Adrenal gland (tissue), 12 donors: ENCODE measurements around the gene ENOX1. TPM values are rescaled to one million over a fixed set of nuclear protein-coding genes. Genes with fewer than 3 reads are reported as not detected.

ENCODE experiments used
- DNase-seq, 7 donors: peaks; one replicate each; pipeline ENCODE4 v3.0.0-alpha.2; 2019 to 2020
- H3K27ac ChIP-seq, 5 donors: fragments of 200-600 bp; sonication (generic) in 4 of 5; 1 replicate in 3 of 5; 2 replicates in 2 of 5; pipeline versions ENCODE4 v1.5.1 to v1.8.0; 2016 to 2020; ENCODE audit warnings: mild to moderate bottlenecking in 1 of 5
- H3K27me3 ChIP-seq: fragments of 200-600 bp; 2 replicates; pipeline ENCODE4 v1.8.0; 2021
- H3K36me3 ChIP-seq, 2 donors: fragments of 200-600 bp; replicated peaks in 1 of 2; 1 replicate in 1 of 2; 2 replicates in 1 of 2; pipeline versions ENCODE4 v1.5.1 to v1.8.0; 2018 to 2022
- H3K4me1 ChIP-seq, 2 donors: fragments of 200-600 bp; replicated peaks in 1 of 2; 1 replicate in 1 of 2; 2 replicates in 1 of 2; pipeline versions ENCODE4 v1.5.1 to v1.8.0; 2018 to 2021
- H3K4me3 ChIP-seq, 4 donors: fragments of 200-600 bp; sonication (generic) in 3 of 4; one replicate each; pipeline ENCODE4 v1.5.1; 2016 to 2018
- H3K9me3 ChIP-seq, 3 donors: fragments of 200-600 bp; sonication (generic) in 1 of 3; replicated peaks in 1 of 3; 1 replicate in 2 of 3; 2 replicates in 1 of 3; pipeline versions ENCODE4 v1.5.1 to v1.8.0; 2016 to 2021
- POLR2A ChIP-seq, 2 donors: fragments of 450-650 bp; IDR thresholded peaks; one replicate each; pipeline ENCODE4 v1.6.1; 2017; ENCODE audit warnings: antibody characterized with exemption in 2 of 2, mild to moderate bottlenecking in 2 of 2, moderate library complexity in 1 of 2
- WGBS, 4 donors: extraction: QIAGEN DNeasy Blood & Tissue Kit in 2 of 4; methylation state at CpG; one replicate each; pipeline versions ENCODE4 v1.1.5 to v1.1.7; 2013 to 2017; 5-methylcytosine and 5-hydroxymethylcytosine counted together
- intact Hi-C, 2 donors: fragments of 100-400 bp; cut with DNase I; formaldehyde crosslinking; loops; one replicate each; pipeline versions ENCODE4 v1.14.1 to v1.15.0; 2022 to 2023
- polyA plus RNA-seq, 3 donors: library from polyadenylated mRNA; stranded (reverse); fragments of 200-250 nt in 2 of 3; fragments of 350-450 nt in 1 of 3; fragmentation: Illumina TruSeq in 1 of 3; extraction: RNeasy Lipid Tissue Mini Kit (QIAGEN cat#74804) in 1 of 3; gene quantifications; one replicate each; pipeline ENCODE4 v1.2.3, GENCODE V29; 2013 to 2014
- total RNA-seq, 9 donors: library from RNA; depleted of rRNA in 4 of 9; stranded (reverse); fragments of >200 nt in 4 of 9; fragments of 120-200 nt in 1 of 9; fragmentation: NEBNext Ultra II Directional in 1 of 9; extraction: Animal tissue kit (Norgen Biotek cat#: 25700) in 1 of 9; gene quantifications; one replicate each; pipeline versions ENCODE4 v1.1.0 to v1.2.4, GENCODE V29; 2013 to 2023
- TF ChIP-seq, protein P1 (sequence below), 6 experiments: fragments of 450-650 bp in 4 of 6; fragments of 200-600 bp in 2 of 6; sonication (generic) in 1 of 6; IDR thresholded peaks; 1 replicate in 5 of 6; 2 replicates in 1 of 6; pipeline versions ENCODE4 v1.5.1 to v1.8.0; 2016 to 2021; ENCODE audit warnings: antibody characterized with exemption in 6 of 6, mild to moderate bottlenecking in 2 of 6, moderate library complexity in 1 of 6
- donor health status: healthy with polysubstance abuse.
- donor health status: Bipolar disorder and iron deficiency.
- donor health status: DM: yes; HTN: yes; CAD: no.
- donor health status: DM: no; HTN: no; CAD: no.
- donor health status: DM: no; HTN: no; CAD: no.
- donor health status: DM: yes; HTN: yes; CAD: no.

ENOX1 gene
- total and polyA plus RNA-seq, 12 donors = 0.25 to 5.8 (median 1.6) TPM

DNA sequence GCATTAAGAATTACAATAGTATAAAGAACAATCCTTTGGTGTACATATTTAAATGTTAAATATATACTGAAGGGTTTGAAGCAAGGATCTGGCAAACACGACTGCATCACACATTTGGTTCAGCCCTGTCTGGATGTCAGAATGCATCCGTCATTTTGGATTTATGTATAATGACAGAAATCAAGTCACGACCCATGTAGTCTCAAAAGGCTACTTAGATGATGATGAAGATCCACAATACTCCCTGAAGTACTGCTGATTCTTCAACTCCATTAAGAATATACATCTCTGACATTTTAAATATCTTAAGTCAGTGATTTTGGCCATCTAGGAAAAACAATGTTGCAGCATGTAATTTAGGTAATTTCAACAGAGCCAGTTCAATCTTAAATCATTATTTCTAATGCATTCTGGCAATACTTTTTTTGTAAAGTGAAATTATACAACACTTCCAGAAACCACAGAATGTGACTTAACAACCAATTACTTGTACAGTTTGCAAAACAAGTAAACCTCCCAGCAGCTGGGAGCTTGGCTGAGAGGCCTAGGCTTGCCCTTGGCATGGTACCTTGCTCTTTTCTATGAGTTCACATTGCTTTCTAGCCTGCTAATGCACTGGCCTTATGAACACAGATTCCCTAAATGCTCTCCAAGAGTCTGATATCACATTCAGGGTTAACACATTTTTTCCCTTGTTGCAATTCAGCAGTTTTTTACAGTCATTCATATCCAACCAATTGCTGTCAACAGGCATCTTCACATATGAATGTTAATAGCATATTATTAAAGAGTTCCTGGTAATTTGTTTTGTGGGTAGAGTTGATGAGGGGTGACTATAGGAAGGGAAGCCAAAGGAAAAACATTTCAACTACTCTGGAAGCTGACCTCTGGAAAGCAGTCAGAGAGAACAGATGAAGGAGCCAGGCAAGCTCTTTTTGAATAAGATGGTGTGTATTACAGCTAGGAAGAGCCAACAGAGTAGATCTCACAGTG is 175.2 kb downstream of the ENOX1 start:
- intact Hi-C loops = no loop called here
- Histone ChIP-seq H3K27ac (no peak overlapping the region), H3K4me3 (no peak overlapping the region), H3K27me3 (no peaks in the 10 kb centered on the region), H3K36me3 (no peaks in the 10 kb centered on the region), H3K9me3 (no peaks in the 10 kb centered on the region), H3K4me1 (no peaks in the 10 kb centered on the region)
- no peak for TF ChIP-seq POLR2A (IDR thresholded peaks at IDR 0.05)
- no peak for DNase-seq
- 84 to 96% (median 88%) methylated on average over 3 of the region's 3 CpGs for WGBS, 4 donors

DNA sequence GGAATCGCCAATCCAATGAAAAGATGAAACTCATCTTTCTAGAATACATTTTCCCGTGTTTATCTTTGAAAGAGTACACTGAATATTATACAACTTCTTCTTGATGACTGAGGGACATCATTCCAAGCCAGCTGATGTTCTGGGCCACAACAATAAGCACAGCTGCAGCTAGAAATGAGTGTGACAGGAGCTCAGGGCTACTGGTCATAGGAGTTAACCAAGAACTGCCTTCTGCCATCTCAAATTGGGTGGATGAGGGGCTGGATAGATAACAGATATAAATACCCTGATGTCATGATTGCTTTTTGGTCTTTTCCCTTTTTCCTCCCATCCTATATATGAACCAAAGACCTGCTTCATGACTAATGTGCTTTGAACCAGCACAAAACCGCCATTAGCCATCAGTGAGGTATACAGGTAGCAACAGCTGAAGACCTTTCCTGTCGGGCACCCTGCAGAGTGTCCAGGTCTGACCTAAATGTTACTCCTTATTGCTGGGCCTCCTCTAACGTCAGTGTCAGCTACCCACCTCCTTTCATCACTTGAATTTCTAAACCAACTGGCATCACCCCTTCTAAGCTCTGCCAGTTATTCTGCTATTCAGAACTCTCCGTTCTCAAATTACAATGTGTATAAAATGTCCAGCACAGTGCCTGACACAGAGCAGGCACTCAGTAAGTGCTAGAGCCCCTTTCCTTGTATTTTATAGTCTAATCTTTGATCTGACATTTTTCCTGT is 178.2 kb downstream of the ENOX1 start:
- H3K36me3 ChIP-seq = no peaks in the 10 kb centered on the region
- no peaks in the 10 kb centered on the region for H3K27me3 ChIP-seq
- TF ChIP-seq, protein P1, sequence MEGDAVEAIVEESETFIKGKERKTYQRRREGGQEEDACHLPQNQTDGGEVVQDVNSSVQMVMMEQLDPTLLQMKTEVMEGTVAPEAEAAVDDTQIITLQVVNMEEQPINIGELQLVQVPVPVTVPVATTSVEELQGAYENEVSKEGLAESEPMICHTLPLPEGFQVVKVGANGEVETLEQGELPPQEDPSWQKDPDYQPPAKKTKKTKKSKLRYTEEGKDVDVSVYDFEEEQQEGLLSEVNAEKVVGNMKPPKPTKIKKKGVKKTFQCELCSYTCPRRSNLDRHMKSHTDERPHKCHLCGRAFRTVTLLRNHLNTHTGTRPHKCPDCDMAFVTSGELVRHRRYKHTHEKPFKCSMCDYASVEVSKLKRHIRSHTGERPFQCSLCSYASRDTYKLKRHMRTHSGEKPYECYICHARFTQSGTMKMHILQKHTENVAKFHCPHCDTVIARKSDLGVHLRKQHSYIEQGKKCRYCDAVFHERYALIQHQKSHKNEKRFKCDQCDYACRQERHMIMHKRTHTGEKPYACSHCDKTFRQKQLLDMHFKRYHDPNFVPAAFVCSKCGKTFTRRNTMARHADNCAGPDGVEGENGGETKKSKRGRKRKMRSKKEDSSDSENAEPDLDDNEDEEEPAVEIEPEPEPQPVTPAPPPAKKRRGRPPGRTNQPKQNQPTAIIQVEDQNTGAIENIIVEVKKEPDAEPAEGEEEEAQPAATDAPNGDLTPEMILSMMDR (IDR thresholded peaks at IDR 0.05) = no peak
- no peak for TF ChIP-seq POLR2A (IDR thresholded peaks at IDR 0.05)
- H3K27ac ChIP-seq = no peak overlapping the region
- H3K4me1 ChIP-seq = no peaks in the 10 kb centered on the region
- peaks cover 0 to 3% (median 0%) of the 10 kb centered on the region in 3 donors for H3K9me3 ChIP-seq
- 79 to 87% (median 81%) methylated on average over 6 of the region's 6 CpGs for WGBS, 4 donors
- intact Hi-C loops = no loop called here
- no peak for DNase-seq
- no peak overlapping the region for H3K4me3 ChIP-seq

DNA sequence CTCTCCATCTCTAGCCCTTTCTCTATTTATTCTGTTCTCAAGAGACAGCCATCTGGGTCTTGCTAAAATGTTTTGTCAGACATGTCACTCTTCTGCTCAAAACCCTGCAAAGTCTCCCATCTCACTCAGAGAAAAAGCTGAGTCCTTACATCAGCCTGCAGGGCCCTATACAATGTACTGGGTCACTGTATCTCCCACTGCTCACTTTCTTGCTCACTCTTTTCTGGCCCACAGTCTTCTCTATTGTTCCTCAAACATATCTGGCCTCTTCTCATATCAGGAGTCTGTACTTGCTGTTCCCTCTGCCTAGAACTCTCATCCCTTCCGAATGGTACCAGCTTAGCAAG is 189.2 kb downstream of the ENOX1 start:
- WGBS, 4 donors = 83 to 95% (median 93%) methylated on average over 1 of the region's 1 CpG
- H3K27ac ChIP-seq = no peak overlapping the region
- DNase-seq = no peak
- H3K9me3 ChIP-seq = no peaks in the 10 kb centered on the region
- no peaks in the 10 kb centered on the region for H3K36me3 ChIP-seq
- H3K4me1 ChIP-seq = no peaks in the 10 kb centered on the region
- H3K27me3 ChIP-seq = no peaks in the 10 kb centered on the region
- TF ChIP-seq POLR2A (IDR thresholded peaks at IDR 0.05) = no peak
- TF ChIP-seq, protein P1 (IDR thresholded peaks at IDR 0.05) = no peak
- intact Hi-C loops = no loop called here
- H3K4me3 ChIP-seq = no peak overlapping the region

DNA sequence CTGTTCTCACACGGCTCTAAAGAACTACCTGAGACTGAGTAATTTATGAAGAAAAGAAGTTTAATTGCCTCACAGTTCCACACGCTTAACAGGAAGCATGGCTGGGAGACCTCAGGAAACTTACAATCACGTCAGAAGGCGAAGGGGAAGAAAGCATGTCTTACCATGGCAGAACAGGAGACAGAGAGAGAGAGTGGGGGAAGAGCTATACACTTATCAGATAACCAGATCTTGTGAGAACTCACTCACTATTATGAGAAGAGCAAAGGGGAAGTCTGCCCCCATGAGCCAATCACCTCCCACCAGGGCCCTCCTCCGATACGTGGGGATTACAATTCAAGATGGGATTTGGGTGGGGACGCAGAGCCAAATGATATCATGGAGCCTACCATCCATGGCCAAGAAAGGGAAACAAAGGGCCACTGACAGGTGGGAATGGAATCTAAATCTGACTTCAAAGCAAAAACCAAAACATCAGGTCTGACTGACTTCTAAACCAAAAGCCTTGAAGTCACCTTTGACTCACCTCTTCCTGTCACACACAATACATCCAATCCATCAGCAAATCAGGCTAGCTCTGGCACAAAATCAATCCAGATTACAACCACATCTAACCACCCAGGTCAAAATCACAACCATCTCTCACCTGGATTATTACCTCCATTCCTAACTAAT is 189.7 kb downstream of the ENOX1 start:
- DNase-seq = no peak
- no peak overlapping the region for H3K27ac ChIP-seq
- intact Hi-C loops = no loop called here
- 88 to 96% (median 90%) methylated on average over 7 of the region's 7 CpGs for WGBS, 4 donors
- TF ChIP-seq, protein P1 (IDR thresholded peaks at IDR 0.05) = no peak
- TF ChIP-seq POLR2A (IDR thresholded peaks at IDR 0.05) = no peak
- no peaks in the 10 kb centered on the region for H3K9me3 ChIP-seq
- no peaks in the 10 kb centered on the region for H3K36me3 ChIP-seq
- no peaks in the 10 kb centered on the region for H3K27me3 ChIP-seq
- no peak overlapping the region for H3K4me3 ChIP-seq
- no peaks in the 10 kb centered on the region for H3K4me1 ChIP-seq
